GM21515 (cell line): ENCODE measurements around the gene ACADL.
A peak's percentile ranks its signal among the peaks of the same experiment; 100 is the strongest.

Source experiments
- ATAC-seq: cut with Tn5 transposase; IDR thresholded peaks from one replicate; pipeline ENCODE4 v1.9.1; 2021; ENCODE audit not compliant: unreplicated experiment

ACADL gene

DNA sequence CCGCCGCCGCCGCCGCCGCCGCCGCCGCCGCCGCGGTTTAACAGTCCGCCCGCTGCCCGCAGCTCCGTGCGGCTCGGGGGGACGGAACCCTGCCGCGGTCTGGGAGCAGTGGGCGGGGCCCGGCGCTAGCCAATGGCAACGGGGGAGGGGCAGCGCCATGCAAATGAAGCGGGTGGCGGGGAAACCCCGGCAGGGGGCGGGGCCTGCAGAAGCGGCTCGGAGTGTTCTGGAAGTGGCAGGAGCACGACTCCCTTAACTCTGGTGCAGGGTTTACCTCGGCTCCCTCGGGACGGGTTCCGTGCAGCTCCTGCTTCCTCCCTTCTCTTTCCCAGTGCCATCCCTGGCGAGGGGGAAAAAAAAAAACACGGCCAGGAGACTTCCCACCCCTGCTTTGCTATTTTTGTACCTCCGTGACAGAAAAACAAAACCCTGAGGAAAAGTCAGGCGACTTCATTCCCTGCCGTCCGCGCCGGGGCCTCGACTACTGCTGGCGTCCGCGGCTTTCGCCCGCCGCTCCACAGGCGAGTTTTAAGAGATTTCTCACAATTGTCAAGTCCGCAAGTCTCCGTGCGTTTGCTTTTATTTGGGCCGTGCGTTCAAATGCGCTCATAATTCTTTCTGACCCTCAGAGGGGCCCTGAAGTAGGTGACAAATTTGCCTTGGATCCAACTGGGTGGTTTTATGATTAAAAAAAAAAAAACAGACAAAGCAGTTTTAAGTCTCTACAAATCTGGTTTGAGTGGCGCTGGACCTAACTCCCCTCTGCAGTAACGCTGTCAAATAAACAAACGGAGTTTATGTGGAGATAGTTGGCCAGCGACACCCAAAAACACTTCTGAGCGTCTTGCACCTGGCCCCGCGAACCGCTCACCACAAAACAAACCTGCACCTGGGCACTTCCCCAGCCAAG, 53.7 kb downstream of the ACADL start, which contains the start of gene KANSL1L:
KANSL1L (minus strand) TSS at position 101 of the 910 bp plus-strand sequence. CDS start 16,827 bp downstream, outside the sequence.
- peak; percentile 74 for ATAC-seq

DNA sequence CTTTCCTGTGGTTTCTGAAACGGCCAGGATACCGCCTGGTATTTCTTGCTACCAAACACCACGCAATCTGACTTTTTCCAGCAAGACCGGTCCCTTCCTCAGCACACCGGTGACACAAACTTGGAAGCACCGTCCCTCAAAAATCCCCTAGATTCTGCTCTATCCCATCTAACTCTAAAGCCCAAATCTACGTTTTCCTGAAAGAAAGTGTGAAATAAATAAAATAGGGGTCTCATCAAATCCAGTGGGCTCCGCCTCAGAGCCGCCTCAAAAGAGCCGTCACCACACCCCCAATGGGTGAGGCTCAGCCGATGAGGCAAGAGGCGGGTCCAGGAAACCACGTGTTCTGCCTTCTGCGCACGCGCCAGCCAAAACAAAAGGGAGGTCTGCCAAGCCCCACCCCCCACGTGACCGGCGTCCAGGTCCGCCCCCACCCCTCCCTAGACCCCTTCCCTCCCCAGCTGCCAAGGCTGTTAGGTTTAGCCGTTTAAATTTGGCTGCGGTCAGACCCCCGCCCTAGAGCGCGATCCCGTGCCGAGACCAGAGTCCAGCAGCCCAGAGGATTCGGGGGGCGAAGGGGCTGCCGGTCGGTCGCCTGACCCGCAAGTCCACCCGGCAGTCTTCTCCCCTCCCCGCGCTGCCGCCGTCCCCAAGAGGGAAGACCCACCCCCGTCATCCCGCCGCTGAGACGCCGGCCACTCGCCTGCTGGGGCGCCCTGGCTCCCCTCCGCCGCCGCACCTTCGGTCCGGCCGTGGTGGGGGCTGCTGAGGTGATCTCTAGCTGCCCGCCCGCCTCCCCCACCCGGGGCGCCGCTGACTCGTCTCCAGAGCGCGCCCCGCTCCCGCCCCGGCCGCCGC, 54.6 kb downstream of the ACADL start:
- peak; percentile 72 for ATAC-seq

DNA sequence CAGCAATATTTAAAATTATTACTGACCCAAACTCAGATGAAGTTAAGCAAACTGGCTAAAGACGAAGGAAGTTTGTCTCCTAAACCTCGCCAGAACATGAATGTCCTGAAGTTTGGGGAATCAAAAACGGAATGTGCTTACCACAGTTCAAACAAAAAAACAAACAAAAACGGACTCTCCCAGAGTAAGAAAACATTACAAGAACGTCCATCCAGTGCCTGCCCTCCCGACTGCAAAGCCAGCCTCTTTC, 55.1 kb downstream of the ACADL start:
- ATAC-seq: no peak

DNA sequence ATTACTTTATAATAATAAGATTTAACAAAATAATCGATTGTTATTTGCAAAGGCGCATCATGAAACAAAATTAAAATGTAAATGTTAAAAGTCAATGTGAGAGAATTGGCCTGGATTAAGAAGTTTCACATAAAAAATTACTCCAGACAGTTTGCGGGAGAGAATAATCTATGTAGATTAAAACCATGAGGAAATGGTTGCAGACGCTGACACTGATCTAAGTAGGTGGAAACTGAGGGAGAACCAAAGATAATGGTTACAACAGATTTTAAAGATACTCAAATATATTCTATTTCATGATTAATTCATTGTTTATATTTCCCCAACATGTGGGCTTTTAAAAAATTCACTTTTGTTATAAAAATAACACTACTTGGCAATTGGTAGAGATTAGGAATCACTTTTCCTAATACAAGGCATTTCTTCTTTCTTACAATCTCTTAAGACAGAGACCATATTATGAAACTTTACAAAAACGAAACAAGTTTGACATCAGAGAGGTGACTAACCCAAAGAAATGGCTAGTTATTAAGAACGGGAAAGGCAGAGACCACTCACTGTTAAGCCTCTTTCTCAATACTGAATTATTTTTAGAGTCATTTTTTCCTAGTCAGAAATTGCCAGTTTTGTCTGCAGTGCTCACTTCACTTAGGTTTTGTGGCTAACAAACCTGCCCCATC, 55.6 kb downstream of the ACADL start:
- peak; percentile 33 for ATAC-seq

DNA sequence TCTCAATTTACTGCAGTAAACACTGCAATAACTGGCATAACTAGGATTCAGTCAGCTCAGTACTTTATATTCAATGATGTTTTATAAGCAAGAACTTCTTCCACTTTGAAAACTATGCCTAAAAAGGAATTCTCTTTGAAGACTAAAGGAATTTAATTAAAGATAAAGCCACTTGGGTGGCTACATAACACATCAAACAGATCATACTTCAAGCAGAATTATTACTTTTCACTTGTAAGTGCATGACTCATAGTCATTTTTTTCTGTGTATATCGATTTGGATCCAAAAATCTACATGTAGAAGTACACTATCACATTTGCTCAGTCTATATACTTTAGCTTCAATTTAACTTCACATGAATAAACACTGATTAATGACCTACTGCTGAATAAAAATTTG, 58.0 kb downstream of the ACADL start:
- no peak for ATAC-seq

DNA sequence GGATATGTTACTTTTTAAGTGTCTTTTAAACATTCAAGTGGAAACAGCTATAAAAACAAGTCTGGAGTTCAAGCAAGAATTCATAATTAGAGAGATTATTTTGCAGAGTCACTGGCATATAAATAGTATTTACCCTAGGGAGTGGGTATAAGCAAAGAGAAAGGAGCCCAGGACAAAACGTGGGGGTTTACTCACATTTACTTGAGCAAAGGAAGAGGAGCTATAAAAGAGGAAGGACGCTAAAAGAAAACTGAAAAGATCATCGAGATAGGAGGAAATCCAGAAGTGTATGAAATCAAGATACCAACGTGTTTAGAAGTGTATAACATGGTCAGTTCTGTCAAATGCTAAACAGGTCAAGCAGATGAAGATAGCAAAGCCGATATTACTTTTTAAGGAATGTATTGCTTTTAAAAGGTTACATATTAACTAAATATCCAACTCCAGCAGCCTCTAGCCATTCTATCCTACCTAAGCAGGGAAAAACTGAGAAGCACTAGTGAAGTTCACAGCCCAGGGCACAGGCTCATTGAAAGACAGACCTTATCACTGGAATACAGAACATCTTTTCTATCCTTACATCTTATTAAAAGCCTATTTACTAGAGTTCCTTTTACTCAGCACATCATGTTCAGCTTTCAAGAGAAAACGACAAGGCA, 62.7 kb downstream of the ACADL start:
- no peak for ATAC-seq

DNA sequence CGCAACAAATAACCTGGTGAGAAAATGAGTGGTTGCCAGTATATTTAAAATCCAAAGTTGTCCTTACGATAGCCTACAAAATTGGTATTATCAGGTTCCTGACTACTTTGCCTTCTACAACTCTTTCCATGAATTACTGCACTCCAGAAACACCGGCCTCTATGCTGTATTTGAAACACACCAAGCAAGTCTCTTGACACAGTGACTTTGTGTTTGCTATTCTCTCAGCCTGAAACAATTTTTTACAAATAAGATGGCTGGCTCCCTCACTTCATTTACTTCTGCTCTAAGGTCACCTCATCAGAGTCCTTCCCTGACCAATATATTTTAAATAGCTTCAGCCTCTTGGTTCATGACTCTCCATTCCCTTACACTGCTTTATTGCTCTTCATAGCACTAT, 66.2 kb downstream of the ACADL start:
- ATAC-seq: no peak

DNA sequence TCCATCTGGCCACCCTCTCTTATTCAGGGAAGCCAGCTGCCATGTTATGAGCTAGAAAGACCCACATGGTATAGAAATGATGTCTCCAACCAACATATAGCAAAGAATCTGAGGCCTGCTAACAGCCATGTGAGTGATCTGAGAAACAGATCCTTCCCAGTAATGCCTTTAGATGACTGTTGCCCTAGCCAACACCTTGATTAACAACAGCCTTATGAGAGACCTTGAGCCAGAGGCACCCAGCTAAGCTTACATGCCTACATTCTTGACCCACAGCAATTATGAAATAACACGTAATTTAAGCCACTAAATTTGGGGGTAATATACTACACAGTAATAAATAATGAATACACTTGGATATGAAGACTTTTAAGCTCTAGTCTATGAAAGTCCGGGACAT, 67.0 kb downstream of the ACADL start:
- no peak for ATAC-seq

DNA sequence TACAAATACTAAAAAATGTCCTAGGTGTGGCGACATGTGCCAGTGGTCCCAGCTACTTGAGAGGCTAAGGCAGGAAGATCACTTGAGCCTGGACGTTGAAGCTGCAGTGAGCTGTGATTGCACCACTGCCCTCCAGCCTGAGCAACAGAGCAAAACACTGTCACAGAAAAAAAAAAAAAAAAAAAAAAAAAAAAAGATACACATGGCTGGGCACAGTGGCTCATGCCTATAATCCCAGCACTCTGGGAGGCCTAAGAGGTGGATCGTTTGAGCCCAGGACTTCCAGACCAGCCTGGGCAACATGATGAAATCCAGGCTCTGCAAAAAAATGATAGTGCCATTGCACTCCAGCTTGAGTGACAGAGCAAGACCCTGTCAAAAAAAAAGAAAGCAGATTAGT, 67.7 kb downstream of the ACADL start:
- no peak for ATAC-seq

DNA sequence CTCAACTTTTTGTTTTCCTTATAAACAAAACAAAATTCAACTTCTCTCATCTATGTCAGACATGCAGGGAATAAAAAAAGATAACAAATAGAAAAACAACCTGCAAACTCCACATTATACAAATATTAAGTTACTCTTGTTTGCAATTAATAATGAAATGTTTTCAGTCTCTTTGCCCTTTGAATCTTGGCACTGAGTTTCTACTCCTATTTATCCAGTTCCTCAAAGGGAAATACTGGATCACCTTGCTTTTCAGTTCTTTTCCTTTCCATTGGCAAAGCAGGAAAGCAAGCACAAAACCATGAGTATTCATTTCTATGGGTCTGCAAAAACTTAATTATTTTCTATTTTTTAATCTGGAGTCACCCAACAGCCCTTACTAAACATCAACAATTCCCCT, 77.6 kb downstream of the ACADL start:
- no peak for ATAC-seq
